GM23248 (cell line): ENCODE results near the gene MRPL10. TPM values are rescaled to one million over a fixed set of nuclear protein-coding genes. Genes with fewer than 3 reads are reported as not detected.

Experiments
- DNase-seq: peaks from one replicate; pipeline ENCODE4 v3.0.0-alpha.2; 2015
- H2AFZ ChIP-seq: fragments of 200-600 bp; sonication (generic); 2 replicates; pipeline ENCODE4 v1.6.1; 2016; ENCODE audit warnings: antibody characterized with exemption
- H3F3A ChIP-seq: fragments of 200-600 bp; sonication (generic); 2 replicates; pipeline ENCODE4 v1.6.1; 2016; ENCODE audit warnings: mild to moderate bottlenecking, antibody characterized with exemption, mixed run types; ENCODE audit not compliant: insufficient read depth
- H3K27ac ChIP-seq: fragments of 200-600 bp; sonication (generic); 2 replicates; pipeline ENCODE4 v1.5.1; 2016; ENCODE audit warnings: mild to moderate bottlenecking
- H3K27me3 ChIP-seq: fragments of 200-600 bp; sonication (generic); replicated peaks from 2 replicates; pipeline ENCODE4 v1.6.1; 2016; ENCODE audit warnings: mild to moderate bottlenecking; ENCODE audit not compliant: insufficient read depth
- H3K36me3 ChIP-seq: fragments of 200-600 bp; sonication (generic); 2 replicates; pipeline ENCODE4 v1.6.1; 2016; ENCODE audit warnings: low read depth, mild to moderate bottlenecking
- H3K4me1 ChIP-seq: fragments of 200-600 bp; sonication (generic); 2 replicates; pipeline ENCODE4 v1.6.1; 2016; ENCODE audit warnings: mild to moderate bottlenecking; ENCODE audit not compliant: insufficient read depth
- H3K4me2 ChIP-seq: fragments of 200-600 bp; sonication (generic); one replicate; pipeline ENCODE4 v1.6.1; 2016; ENCODE audit warnings: mild to moderate bottlenecking; ENCODE audit not compliant: unreplicated experiment
- H3K4me3 ChIP-seq: fragments of 200-600 bp; sonication (generic); 2 replicates; pipeline ENCODE4 v1.5.1; 2016; ENCODE audit warnings: mild to moderate bottlenecking
- H3K79me2 ChIP-seq: fragments of 200-600 bp; sonication (generic); 2 replicates; pipeline ENCODE4 v1.6.1; 2016; ENCODE audit warnings: mild to moderate bottlenecking; ENCODE audit not compliant: insufficient read depth
- H3K9ac ChIP-seq: fragments of 200-600 bp; sonication (generic); 2 replicates; pipeline ENCODE4 v1.6.1; 2016; ENCODE audit warnings: mild to moderate bottlenecking
- H3K9me2 ChIP-seq: fragments of 200-600 bp; sonication (generic); 2 replicates; pipeline ENCODE4 v1.6.1; 2016; ENCODE audit warnings: mixed run types, mild to moderate bottlenecking, moderate library complexity; ENCODE audit not compliant: insufficient read depth
- H3K9me3 ChIP-seq: fragments of 200-600 bp; sonication (generic); one replicate; pipeline ENCODE4 v1.6.1; 2017; ENCODE audit warnings: low read depth
- H4K20me1 ChIP-seq: fragments of 200-600 bp; sonication (generic); 2 replicates; pipeline ENCODE4 v1.6.0; 2016; ENCODE audit not compliant: insufficient read depth
- EZH2 ChIP-seq: fragments of 200-600 bp; sonication (generic); IDR thresholded peaks from 2 replicates; pipeline ENCODE4 v1.6.1; 2018; ENCODE audit warnings: antibody characterized with exemption, mild to moderate bottlenecking; ENCODE audit not compliant: insufficient read depth, poor library complexity, severe bottlenecking
- EZH2phosphoT487 ChIP-seq: fragments of 200-600 bp; sonication (generic); IDR thresholded peaks from 2 replicates; pipeline ENCODE4 v1.6.1; 2018; ENCODE audit warnings: antibody characterized with exemption, moderate library complexity, mild to moderate bottlenecking, low read depth; ENCODE audit not compliant: insufficient read depth
- WGBS, 2 experiments: methylation state at CpG; one replicate each; pipeline ENCODE4 v1.1.6; 2015 to 2017; ENCODE audit warnings: low lambda C conversion rate in 2 of 2, low coverage in 1 of 2; ENCODE audit errors: missing lambda C conversion rate in 2 of 2; 5-methylcytosine and 5-hydroxymethylcytosine counted together
- in situ Hi-C: fragments of 300-500 bp; cut with MboI; formaldehyde crosslinking; loops from 2 replicates; pipeline ENCODE4 v1.15.0; 2020
- polyA plus RNA-seq: library from polyadenylated mRNA; unstranded; fragments of >200 nt; fragmentation: Nextera tagmentation; extraction: Ambion mirVana; gene quantifications from 2 replicates; pipeline ENCODE4 v1.2.1, GENCODE V29; 2016
- total RNA-seq: library from RNA; depleted of rRNA; stranded (reverse); fragments of >200 nt; shearing (Covaris generic); gene quantifications from 2 replicates; pipeline ENCODE4 v1.2.3, GENCODE V29; 2014

MRPL10 gene
- total and polyA plus RNA-seq, 2 experiments from 2014 or later: 30.6 to 37.3 TPM

DNA sequence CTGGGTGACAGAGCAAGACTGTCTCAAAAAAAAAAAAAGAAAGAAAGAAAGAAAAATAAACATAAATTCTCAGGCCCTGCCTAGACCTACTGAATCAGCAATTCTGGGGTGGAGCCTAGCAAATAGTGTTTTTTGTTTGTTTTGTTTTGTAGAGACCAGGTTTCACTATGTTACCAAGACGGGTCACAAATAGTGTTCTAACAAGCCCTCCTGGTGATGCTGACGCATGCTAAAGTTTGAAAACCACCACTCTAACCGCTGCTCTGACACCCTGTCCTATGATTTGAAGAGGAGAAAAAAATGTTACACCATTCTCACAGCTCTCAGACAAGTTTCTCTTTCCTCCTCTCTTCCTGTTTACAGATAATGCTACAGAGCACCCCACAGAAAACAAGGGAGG lies 1.5 kb downstream of the MRPL10 start:
- Histone ChIP-seq H3K27me3 (no peaks in the 10 kb centered on the region), H3F3A (peaks cover 13% of the 10 kb centered on the region; the same call in 1 of the 2 replicates), H3K9me2 (no peaks in the 10 kb centered on the region), H3K79me2 (peaks cover 27% of the 10 kb centered on the region), H3K9ac (peak overlapping the region; percentile 81; the same call in 1 of the 2 replicates), H3K4me3 (peak overlapping the region; percentile 86; the same call in 1 of the 2 replicates), H3K36me3 (peaks cover 7% of the 10 kb centered on the region; the same call in 1 of the 2 replicates), H3K9me3 (no peaks in the 10 kb centered on the region), H2AFZ (no peak overlapping the region), H3K27ac (no peak overlapping the region), H3K4me2 (peak overlapping the region; percentile 75), H4K20me1 (no peaks in the 10 kb centered on the region), H3K4me1 (peaks cover 9% of the 10 kb centered on the region; the same call in 1 of the 2 replicates)
- TF ChIP-seq EZH2phosphoT487: no peak
- TF ChIP-seq EZH2: no peak
- no peak for DNase-seq
- 66 to 73% methylated on average over 3 of the region's 3 CpGs for WGBS, 2 experiments
- in situ Hi-C loops: no loop called here

DNA sequence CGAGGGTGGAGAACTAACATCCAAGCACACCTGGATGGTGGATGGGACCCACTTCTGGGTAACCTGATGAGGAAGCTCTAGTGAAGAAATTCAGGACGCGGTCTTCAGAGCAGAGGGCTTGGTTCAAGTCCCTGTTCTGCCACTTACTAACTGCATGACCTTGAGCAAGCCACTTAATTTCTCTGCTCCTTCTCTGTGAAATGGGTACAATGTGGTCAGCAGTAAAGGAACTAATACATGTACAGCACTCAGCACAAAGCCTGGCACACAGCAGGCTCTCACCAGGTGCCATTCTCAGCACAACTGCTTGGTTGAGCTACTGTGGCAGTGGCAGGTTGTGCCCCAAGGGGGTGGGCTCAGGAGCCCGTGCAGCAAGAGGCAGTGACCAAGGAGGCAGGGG lies 7.8 kb downstream of the MRPL10 start:
- no peaks in the 10 kb centered on the region for H3K9me3 ChIP-seq
- TF ChIP-seq EZH2phosphoT487 (no peak), EZH2 (no peak)
- WGBS, 2 experiments: 93 to 95% methylated on average over 4 of the region's 4 CpGs

DNA sequence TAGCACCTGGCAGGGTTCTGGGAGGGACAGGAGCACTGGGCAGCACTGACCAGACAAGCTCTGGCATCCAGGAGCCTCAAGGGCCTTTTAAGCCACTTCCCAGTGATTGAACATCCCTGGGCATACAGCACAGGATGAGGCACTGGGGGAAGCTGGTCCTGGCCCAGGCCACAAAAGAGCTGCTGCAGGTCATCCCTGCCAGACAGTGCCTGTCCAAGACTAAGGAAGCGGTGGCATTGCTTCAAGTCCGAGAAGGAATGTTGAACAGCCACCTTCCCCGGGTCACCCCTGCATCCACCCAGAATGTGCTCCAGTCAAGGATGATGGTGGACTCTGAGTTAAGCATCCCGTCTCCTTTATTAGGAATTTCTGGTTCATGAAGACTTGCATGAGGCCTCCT lies 8.6 kb downstream of the MRPL10 start:
- no peak overlapping the region for H2AFZ ChIP-seq
- H3K4me3 ChIP-seq: no peak overlapping the region
- H3K9me3 ChIP-seq: no peaks in the 10 kb centered on the region
- no peaks in the 10 kb centered on the region for H3K27me3 ChIP-seq
- TF ChIP-seq EZH2phosphoT487 (no peak), EZH2 (no peak)
- H3F3A ChIP-seq: no peaks in the 10 kb centered on the region
- H3K4me2 ChIP-seq: no peak overlapping the region
- no peak overlapping the region for H3K9ac ChIP-seq
- no peaks in the 10 kb centered on the region for H3K9me2 ChIP-seq
- H3K79me2 ChIP-seq: no peaks in the 10 kb centered on the region
- H3K27ac ChIP-seq: no peak overlapping the region
- in situ Hi-C loops: no loop called here
- no peaks in the 10 kb centered on the region for H4K20me1 ChIP-seq
- H3K4me1 ChIP-seq: peaks cover 10% of the 10 kb centered on the region
- H3K36me3 ChIP-seq: peaks cover 7% of the 10 kb centered on the region; the same call in 1 of the 2 replicates
- no peak for DNase-seq
- 87 to 88% methylated on average over 4 of the region's 4 CpGs for WGBS, 2 experiments

More for the DNA sequence above, 7.8 kb downstream of the MRPL10 start:
- in situ Hi-C loops: no loop called here
- no peak overlapping the region for H3K4me3 ChIP-seq
- H4K20me1 ChIP-seq: no peaks in the 10 kb centered on the region
- H3K27me3 ChIP-seq: no peaks in the 10 kb centered on the region
- no peak for DNase-seq
- H3K27ac ChIP-seq: no peak overlapping the region
- H3K36me3 ChIP-seq: peaks cover 7% of the 10 kb centered on the region; the same call in 1 of the 2 replicates
- H3K9me2 ChIP-seq: no peaks in the 10 kb centered on the region
- no peak overlapping the region for H3K9ac ChIP-seq
- H3K4me2 ChIP-seq: no peak overlapping the region
- peaks cover 2% of the 10 kb centered on the region for H3K79me2 ChIP-seq
- H3F3A ChIP-seq: no peaks in the 10 kb centered on the region
- H3K4me1 ChIP-seq: peaks cover 10% of the 10 kb centered on the region
- H2AFZ ChIP-seq: no peak overlapping the region

DNA sequence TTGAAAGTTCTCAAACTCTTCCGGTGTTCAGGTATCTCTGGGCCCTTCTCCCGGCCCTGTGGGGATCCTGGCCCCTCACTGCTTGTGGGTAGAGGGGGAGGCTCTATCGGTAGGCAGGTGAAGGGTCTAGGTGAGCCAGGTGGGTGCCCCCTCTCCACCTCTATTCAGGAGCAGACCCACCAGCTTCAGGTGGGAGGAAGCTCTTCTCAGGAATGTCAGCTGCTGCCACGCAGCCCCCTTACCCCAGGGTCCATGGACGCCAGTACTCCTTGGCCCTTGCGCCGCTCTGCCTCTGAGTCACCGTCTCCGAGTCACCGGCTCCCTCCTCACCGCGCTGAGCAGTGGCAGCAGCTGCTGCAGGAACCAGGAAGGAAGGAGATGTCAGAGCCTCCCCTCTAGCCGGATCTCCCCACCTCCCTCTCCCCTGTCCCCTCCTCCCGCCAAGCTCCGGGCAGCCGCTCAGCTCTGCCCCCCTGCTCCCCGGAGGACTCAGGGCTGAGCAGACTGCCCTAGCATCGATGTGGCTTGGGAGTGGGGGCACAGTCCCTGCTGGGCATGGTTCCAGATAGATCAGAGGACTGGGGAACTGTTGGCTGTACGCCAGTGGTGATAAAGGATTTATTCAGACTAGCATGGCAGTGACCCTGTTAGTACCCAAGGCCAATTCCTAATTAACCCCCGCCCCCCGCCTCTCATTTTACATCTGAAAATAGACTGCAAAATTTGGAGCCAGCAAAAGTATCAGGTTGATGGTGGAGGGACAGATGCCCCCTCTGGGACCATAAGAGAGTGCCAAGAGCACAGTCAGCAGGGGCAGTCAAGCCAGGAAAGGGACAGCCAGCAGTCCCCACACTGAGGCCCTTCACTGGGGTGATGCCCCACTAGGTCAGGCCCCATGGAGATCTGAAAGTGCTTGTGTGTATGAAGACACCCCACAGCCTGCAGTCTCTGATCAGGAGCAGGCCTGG lies 9.6 kb downstream of the MRPL10 start, which contains the start of gene OSBPL7:
TSS of gene OSBPL7 (minus strand) at position 371 of the 968 bp plus-strand sequence. CDS start 1,516 bp downstream, outside the sequence.
- no peaks in the 10 kb centered on the region for H3F3A ChIP-seq
- TF ChIP-seq EZH2: no peak
- TF ChIP-seq EZH2phosphoT487: no peak

More for the DNA sequence above, 9.6 kb downstream of the MRPL10 start, which contains the start of gene OSBPL7:
- H4K20me1 ChIP-seq: no peaks in the 10 kb centered on the region
- in situ Hi-C loops: no loop called here
- WGBS, 2 experiments: 8 to 9% methylated on average over 18 to 21 of the region's 21 CpGs
- H3K9ac ChIP-seq: peak within 1 kb of the TSS; percentile 69
- H3K9me3 ChIP-seq: no peaks in the 10 kb centered on the region
- H3K9me2 ChIP-seq: no peaks in the 10 kb centered on the region
- no peaks in the 10 kb centered on the region for H3K27me3 ChIP-seq
- H3K79me2 ChIP-seq: no peaks in the 10 kb centered on the region
- DNase-seq: peak; percentile 92
- peak within 1 kb of the TSS; percentile 95 for H2AFZ ChIP-seq
- H3K27ac ChIP-seq: peak within 1 kb of the TSS; percentile 22; the same call in 1 of the 2 replicates
- peak within 1 kb of the TSS; percentile 76 for H3K4me3 ChIP-seq
- peaks cover 10% of the 10 kb centered on the region for H3K4me1 ChIP-seq
- H3K4me2 ChIP-seq: peak within 1 kb of the TSS; percentile 87
- peaks cover 7% of the 10 kb centered on the region; the same call in 1 of the 2 replicates for H3K36me3 ChIP-seq
